HG03060 (cell line): ENCODE results near the gene ECPAS.
"Not testable (repeated sequence)": the region's sequence is repeated elsewhere in the genome, so short reads cannot be mapped to it uniquely, and the experiment has no call there.

Source experiments
- ATAC-seq: cut with Tn5 transposase; IDR thresholded peaks from one replicate; pipeline ENCODE4 v1.9.1; 2021; ENCODE audit warnings: low read depth, moderate number of reproducible peaks; ENCODE audit not compliant: unreplicated experiment

The ECPAS gene

DNA sequence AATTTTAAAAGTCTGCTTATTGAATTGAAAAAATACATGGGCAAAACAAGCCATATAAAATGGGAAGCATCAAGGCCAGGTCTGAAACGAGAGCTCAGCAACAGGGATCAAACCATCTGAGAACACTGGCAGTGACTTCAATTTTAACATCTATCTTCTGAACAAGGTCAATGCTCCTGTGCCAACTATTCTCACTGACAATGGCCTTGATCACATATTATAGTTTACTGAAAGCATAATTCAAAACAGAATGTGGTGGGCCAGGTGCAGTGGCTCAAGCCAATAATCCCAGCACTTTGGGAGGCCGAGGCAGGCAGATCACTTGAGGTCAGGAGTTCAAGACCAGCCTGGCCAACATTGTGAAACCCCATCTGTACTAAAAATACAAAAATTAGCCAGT lies 9.0 kb downstream of the ECPAS start:
- no peak for ATAC-seq

DNA sequence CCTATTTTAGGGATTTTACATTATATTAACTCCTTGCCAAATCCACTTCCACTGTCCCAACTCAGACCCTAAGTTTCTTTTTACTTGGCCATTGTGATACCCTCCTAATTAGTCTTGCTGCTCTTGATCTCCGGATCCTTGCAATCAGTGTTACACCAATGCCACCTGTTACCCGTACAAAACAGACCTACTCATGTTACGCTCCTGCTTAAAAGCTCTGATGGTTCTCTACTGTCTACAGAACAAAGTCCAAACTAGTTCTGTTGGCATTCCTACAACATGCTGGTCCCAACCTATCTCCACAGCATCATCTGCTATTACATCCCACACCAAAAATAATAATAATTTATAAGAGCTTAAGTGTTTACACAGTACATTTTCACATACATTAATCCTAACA lies 9.8 kb downstream of the ECPAS start:
- no peak for ATAC-seq

DNA sequence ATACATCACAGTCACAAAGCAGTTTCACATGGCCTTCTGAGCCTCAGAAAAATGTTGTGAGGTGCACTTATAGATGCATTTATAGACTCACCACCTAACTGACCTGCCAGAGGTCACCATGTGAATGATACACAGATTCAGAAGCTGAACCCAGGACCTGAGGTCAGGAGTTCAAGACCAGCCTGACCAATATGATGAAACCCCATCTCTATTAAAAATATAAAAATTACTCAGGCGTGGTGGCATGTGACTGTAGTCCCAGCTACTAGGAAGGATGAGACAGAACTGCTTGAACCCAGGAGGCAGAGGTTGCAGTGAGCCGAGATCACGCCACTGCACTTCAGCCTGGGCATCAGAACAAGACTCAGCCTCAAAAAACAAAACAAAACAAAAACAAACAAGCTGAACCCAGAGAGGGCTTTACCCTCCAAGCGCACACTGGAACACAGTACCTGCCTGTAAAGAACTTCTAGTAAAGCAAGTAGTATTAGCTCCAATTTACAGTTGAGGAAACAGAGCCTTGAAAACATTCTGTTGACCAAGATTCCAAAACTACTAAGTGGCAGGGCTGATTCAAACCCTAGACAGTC lies 16.3 kb downstream of the ECPAS start:
- no peak for ATAC-seq

DNA sequence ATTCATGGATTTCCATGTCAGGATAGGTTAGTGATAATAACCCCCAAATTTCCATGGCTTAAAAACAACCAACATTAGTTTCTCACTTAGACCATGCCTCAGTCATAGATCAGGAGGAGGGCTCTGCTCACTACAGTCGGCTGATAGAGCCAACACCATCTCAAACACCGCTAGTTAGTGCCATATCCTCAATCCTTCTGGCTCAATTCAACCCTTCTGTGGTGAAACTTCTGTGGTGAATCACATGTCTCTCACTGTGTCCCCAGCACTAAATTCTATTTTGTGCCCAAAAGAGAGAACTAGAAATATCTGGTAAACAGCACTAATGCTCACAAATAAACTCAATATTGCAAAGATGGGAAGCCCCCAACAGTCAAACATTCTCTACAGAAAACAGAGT lies 21.1 kb downstream of the ECPAS start:
- ATAC-seq = no peak

DNA sequence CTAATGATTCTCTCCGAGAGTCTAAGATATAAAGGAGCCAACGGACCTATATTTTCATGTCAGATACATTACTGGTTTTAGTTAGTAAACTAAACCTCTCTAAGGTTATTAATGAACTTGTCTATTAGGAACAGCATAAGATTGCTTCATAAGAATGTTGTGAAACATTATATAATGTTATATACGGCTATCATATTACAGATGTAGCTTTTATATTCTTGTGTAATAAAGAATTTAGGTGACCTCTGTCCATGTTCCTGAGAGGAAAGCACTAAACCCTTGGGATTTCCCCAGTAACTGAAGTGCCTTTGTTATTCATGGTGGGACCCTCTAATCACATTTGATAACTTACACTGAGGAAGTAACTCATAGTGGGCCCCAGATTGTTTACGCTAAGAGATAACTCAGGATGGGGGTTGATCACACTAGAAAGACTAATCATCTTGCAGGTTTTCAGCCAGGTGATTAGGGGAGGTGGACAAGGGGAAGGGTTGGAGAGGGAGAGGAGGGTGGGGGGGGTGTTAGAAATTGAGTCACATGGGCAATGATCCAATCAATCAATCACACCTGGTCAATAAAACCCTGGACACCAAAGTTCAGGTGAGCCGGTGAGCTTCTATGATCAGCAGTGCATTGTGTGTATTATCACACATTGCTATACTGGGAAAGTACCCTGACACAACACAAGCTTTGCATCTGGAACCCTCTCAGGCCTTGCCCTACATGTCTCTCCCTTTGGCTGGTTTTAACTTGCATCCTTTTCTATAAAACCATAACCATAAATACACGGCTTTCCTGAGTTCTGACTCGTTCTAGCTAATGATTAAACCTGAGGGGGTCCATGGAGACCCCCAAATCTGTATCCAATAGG lies 25.8 kb downstream of the ECPAS start:
- no peak for ATAC-seq

DNA sequence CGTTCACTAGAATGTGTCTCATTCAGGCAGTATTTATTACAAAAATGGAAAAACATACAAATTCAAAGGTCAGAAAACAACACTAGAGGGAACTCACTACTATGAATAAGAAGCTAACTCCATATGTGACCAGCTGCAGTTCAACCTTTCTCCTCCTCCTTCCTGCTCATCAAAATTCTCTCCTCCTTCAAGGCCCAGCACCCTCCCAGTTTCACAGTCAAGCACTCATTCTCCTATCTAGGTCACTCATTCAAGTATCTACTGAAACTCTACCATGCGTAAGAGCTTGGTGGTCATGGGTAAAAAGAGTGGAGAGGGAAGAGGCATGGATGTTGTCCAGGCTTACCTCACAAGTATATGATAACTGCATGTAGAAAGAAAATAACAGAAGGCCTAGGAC lies 27.7 kb downstream of the ECPAS start:
- ATAC-seq = no peak

DNA sequence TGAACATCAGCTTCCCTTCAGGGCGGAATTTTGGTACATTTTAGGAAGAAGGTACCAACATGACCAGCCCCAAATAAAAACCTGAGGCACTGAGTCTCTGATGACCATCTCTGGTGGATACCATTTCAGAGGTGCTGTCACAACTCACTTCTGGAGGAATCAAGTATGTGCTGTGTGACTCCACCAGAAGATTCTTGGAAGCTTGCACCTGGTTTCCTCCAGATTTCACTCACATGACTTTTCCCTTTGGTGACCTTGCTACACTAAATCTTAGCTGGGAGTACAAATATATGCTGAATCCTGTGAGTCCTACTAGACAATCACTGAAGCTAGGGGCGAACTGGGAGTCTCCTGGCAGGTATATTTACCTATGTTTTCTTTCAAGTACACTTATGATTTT lies 28.5 kb downstream of the ECPAS start:
- ATAC-seq = no peak

DNA sequence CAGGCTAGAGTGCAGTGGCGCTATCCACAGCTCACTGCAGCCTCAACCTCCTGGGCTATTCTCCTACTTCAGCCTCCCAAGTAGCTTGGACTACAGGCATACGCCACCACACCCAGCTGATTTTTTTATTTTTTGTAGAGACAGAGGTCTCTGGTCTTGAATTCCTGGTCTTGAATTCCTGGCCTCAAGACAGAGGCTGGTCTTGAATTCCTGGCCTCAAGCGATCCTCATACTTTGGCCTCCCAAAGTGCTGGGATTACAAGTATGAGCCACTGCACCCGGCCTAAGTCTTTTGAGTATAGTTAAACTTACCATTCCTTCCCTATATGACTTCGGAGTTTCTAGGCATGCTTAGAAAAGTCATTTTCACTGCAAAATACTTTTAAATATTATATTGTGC lies 29.4 kb downstream of the ECPAS start:
- ATAC-seq = no peak

DNA sequence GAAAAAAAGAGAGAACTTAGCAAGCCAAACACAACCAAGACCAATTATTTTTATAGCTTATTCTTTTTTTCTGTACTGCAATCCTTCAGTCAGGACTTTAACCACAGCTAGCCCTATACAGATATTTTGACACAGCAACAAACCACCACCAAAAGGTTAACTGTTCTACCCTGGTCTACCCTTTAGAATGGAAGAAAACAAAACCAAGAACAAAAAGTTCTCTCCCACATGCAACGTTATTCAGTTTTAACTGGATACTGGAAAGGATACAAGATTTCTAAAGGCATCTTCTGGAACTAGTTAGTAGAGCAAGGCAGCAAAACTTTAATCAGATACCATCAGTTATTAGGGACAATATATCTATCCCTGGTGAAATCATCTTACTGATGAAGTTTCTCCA lies 32.6 kb downstream of the ECPAS start:
- ATAC-seq = no peak

DNA sequence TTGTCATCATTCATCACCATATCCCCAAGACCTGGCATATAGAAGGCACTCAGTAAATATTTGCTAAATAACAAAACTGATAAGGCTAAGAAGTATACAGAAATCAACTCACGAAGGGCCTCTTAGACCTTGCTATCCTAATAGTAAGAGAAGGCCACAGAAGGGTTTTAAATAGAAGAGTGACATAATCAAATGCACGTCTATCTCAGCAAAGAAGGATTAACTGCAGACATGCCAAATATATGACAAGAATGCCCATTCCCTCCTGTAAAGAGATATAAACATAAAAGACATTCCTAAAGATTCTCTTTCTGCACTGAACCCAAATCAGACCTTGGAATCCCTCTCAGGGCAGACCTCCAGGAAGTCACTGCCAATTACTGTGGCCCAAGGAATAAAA lies 34.1 kb downstream of the ECPAS start:
- no peak for ATAC-seq

DNA sequence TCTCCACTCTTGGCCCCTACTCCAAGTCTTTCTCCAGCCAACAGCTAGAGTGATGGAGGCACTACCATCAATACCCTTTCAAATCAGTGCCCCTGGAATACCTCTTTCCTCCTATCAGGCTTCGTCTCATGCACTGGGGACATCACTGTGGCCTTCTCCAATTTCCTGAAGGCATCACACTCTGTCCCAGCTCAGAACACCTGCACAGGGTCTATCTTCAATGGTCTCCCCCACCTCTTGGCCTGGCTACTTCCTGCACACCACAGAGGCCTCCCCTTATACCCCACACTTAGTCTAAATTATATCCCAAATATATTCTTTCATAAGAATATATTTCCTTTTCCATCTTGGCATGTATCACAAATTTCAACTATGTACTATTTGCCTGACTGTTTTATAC lies 34.5 kb downstream of the ECPAS start:
- no peak for ATAC-seq

DNA sequence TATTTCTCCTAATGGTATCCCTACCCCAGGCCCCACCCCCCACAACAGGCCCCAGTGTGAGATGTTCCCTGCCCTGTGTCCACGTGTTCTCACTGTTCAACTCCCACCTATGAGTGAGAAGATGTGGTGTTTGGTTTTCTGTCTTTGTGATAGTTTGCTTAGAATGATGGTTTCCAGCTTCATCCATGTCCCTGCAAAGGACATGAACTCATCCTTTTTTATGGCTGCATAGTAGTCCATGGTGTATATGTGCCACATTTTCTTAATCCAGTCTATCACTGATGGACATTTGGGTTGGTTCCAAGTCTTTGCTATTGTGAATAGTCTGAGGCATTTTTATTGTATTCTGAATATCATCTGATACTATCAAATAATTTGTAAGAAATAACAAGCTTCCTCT lies 38.4 kb downstream of the ECPAS start:
- ATAC-seq = not testable (repeated sequence)

DNA sequence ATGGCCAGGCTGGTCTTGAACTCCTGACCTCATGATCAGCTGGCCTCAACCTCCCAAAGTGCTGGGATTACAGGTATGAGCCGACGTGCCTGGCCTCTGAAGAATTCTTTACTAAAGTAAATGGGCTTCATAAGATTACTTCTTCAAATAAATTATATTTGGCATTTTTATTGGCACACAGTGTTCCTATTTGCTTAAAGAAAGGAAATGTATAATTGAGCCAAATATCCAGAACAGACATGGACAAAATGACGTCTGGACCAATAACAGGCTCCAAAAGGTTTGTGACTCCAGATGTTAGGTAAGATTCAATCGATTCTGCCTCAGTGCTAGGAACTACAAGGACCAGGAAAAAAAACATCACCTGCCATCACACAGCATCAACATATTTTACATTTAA lies 40.7 kb downstream of the ECPAS start:
- ATAC-seq = no peak

DNA sequence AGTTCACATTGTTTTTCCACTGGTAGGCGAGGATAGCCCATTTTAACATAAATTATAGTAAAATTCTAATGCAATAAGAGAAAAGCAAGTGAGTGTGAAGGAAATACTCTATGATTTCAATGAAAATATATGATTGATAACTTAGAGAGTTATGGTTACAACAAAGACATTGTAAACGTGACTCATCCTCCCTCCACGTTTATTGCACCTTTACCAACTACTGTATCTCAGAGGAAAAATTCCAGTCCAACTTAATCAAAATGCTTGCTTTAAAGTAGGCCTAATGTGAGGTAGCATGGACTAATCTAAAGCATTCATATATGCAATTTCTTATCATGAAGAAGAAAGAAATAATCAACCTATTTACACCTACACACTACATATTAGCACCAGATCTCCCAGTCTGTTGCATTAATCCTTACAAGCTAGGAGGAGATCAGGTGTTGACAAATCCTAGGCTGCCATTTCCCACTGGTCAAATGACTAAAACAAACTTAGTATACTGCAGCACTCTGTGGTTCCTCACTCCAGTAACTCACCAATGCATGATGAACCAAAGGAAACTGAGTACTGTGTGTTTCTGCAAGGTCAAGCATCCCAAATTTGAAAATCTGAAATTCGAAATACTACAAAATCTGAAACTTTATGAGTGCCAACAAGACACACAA lies 41.7 kb downstream of the ECPAS start:
- no peak for ATAC-seq

DNA sequence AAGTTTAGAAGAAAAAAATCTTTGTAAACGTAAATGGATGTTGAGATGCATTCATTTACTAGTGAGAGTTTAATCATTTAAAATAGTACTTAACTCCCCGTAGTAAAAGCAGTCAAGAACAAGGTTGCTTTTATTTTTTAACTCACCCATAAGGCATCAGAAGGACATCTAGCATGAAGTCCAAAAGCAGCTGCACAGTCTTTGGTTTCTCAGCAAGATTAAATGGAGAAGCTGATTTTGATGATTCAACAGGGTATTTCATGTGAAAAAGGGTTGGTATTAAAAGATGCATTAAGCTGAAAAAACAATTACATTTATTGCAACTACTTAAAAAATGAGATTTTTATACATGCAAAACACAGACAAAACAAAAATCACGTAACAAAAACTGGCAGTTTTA lies 44.0 kb downstream of the ECPAS start:
- ATAC-seq = no peak

DNA sequence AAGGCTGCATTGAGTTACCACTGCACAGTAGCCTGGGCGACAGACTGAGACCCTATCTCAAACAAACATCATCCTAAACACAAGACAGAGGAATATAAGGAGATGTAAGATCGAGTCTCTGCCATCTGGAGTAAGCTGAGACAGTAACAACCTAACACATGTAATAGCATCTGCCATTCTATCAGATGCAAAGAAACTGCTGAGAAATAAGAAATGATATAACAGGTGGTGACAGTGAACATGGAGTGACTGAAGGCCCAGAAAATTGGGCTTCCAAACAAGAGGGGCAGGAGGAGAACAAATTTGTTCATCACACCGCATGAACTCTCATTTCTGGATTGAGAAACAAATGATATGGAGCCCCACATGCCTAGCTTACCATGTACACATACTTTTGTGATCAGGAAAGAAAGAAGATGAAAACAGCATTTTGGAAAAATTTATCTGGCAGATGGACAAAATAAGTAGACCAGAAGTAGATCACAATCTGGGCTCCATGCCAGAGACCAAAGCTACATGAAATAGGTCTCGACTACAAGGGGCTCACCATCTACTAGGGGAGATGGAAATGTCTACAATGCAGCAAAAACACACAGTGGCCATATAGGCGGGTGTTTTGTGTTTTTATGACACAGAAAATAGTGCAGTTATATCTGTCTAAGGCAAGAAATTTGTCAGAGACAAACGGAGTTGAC lies 45.5 kb downstream of the ECPAS start:
- ATAC-seq = no peak

DNA sequence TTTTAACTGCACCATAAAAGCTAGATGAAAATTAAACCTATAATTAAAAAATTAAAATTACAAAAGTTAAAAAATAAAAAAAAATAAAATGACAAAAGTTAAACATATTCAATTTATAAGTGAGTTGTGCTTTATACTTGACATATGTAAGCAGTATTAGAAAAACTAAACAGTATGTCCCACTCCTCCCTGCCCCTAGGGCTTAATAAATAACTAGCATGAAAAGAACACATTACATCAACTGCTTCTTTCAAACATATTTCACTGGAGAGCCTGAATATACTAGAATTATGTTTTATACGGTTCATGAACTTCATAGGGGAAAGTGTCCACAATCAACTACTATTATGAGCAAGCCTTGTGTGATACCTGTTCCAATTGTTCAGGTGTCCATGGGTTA lies 47.6 kb downstream of the ECPAS start:
- ATAC-seq = no peak

DNA sequence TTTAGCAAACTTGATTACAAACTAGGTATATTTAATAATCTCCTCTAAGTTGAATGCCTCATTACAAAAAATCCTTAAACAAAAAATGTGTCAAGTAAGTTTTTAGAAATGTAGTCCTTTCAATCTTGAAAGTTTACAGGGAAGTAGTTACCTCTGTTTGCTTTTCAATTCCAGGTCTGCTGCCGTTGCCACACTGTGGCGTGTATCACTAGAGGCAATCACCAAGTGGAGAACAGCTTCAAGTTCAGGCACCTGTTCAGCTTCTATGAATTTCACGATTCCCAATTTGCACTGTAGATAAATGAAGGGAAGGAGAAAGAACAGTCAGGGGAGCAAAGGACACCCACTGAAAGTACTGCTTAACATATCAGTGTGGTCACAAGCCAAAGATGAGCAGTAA lies 51.1 kb downstream of the ECPAS start:
- no peak for ATAC-seq

DNA sequence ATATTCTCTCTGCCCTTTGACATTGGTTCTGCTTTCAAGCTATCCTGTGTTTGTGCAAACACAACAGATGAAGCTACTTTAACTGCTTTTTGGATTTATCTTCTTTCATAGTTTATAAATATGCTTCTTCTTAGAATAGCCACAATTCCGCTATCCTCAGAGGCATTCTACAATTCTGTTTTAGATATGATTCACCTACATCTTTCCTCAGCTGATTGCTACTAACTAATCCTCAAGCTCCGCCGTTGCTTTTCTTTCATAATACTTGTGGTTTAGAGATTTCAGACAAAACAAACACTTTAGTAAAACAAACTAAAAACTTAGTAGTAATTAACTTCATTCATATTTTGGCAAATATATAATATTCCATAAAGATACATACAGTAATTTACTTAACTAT lies 52.5 kb downstream of the ECPAS start:
- ATAC-seq = no peak

DNA sequence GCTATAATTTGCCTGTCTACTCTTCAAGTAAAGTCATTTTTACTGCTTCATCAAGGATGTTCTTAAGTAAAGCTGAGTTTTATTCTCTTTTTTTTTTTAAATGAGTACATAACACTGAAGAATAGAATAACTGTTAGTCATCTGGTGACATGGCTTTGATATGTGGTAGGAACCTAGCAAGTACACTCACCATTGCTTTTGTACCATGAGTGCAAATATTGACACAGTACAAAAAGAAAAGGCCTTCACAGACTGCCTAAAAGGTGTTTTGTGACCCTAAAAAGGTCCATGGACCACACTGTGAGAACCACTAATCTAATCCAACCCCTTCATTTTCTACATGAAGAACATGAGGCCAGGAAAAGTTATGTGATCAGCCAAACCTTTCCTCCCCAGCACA lies 55.0 kb downstream of the ECPAS start:
- no peak for ATAC-seq

DNA sequence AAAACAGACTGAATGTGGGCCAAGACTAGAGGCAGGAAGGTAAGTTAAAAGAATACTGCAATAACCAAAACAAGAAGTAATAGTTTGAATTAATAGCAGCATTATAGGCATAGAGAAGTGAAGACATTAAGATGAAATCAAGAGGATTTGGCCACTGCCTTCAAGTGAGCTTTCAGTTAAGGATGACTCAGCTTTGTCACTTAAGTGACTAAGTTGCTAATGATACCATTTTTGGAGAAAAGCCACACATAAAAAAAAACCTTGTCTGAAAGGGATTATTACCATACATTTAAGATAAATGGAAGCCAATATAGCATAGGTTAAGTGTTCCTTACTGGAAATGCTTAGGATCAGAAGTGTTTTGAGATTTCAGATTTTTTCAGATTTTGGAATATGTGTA lies 57.0 kb downstream of the ECPAS start:
- no peak for ATAC-seq
